HL-60 (cell line): Measurements from ENCODE around the gene CEP128.

Source experiments
- DNase-seq, 2 experiments: peaks; one replicate each; pipeline ENCODE4 v3.0.0-alpha.2; 2010 to 2020; ENCODE audit warnings: low read depth in 1 of 2, low spot score in 1 of 2
- H3K27ac ChIP-seq: fragments of 250-450 bp; sonication (Bioruptor Pico); replicated peaks from 2 replicates; pipeline ENCODE4 v1.5.1; 2020; ENCODE audit warnings: mild to moderate bottlenecking, moderate library complexity
- H3K27me3 ChIP-seq: fragments of 250-450 bp; sonication (Bioruptor Pico); 2 replicates; pipeline ENCODE4 v1.5.1; 2021; ENCODE audit warnings: mild to moderate bottlenecking, moderate library complexity; ENCODE audit not compliant: insufficient read depth, poor library complexity, severe bottlenecking
- H3K4me3 ChIP-seq: replicated peaks from 2 replicates; pipeline ENCODE4 v1.5.1; 2011; ENCODE audit warnings: mild to moderate bottlenecking, control low read depth, low read length; ENCODE audit not compliant: insufficient read depth
- GABPA ChIP-seq: IDR thresholded peaks from 2 replicates; pipeline ENCODE4 v1.6.1; 2012; ENCODE audit warnings: low read depth
- POLR2AphosphoS5 ChIP-seq: IDR thresholded peaks from 2 replicates; pipeline ENCODE4 v1.6.1; 2012; ENCODE audit warnings: low read depth
- SPI1 ChIP-seq: IDR thresholded peaks from 2 replicates; pipeline ENCODE4 v1.6.1; 2012; ENCODE audit warnings: low read depth, mild to moderate bottlenecking, borderline replicate concordance
- TF ChIP-seq, protein P1 (sequence below): IDR thresholded peaks from 2 replicates; pipeline ENCODE4 v1.6.1; 2012; ENCODE audit warnings: low read depth; ENCODE audit not compliant: insufficient replicate concordance
- TF ChIP-seq, protein P2 (sequence below): IDR thresholded peaks from one replicate; pipeline ENCODE4 v1.5.1; 2011; ENCODE audit warnings: low read length, control low read depth, inconsistent platforms; ENCODE audit not compliant: insufficient read depth

The CEP128 gene

DNA sequence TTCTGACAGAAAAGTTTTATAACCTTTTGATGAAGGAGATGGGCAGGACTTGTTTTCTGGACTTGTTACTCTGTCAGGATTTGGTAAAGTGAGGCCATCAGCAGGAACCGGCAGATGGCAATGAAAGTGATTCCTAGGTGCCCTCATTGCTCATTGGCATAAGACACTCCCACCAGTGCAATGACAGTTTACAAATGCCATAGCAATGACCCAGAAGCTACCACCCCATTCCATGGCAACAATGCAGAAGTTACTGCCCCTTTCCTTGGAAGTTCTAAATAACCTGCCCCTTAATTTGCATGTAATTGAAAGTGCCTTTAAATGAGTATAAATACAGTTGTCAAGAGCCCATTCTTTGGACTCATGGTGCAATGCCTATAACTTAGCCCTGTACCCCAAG lies 222.6 kb downstream of the CEP128 start:
- Histone ChIP-seq H3K27ac (no peak overlapping the region), H3K4me3 (no peak overlapping the region), H3K27me3 (no peaks in the 10 kb centered on the region)
- TF ChIP-seq, protein P1, sequence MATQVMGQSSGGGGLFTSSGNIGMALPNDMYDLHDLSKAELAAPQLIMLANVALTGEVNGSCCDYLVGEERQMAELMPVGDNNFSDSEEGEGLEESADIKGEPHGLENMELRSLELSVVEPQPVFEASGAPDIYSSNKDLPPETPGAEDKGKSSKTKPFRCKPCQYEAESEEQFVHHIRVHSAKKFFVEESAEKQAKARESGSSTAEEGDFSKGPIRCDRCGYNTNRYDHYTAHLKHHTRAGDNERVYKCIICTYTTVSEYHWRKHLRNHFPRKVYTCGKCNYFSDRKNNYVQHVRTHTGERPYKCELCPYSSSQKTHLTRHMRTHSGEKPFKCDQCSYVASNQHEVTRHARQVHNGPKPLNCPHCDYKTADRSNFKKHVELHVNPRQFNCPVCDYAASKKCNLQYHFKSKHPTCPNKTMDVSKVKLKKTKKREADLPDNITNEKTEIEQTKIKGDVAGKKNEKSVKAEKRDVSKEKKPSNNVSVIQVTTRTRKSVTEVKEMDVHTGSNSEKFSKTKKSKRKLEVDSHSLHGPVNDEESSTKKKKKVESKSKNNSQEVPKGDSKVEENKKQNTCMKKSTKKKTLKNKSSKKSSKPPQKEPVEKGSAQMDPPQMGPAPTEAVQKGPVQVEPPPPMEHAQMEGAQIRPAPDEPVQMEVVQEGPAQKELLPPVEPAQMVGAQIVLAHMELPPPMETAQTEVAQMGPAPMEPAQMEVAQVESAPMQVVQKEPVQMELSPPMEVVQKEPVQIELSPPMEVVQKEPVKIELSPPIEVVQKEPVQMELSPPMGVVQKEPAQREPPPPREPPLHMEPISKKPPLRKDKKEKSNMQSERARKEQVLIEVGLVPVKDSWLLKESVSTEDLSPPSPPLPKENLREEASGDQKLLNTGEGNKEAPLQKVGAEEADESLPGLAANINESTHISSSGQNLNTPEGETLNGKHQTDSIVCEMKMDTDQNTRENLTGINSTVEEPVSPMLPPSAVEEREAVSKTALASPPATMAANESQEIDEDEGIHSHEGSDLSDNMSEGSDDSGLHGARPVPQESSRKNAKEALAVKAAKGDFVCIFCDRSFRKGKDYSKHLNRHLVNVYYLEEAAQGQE, result no peak
- TF ChIP-seq, protein P2, sequence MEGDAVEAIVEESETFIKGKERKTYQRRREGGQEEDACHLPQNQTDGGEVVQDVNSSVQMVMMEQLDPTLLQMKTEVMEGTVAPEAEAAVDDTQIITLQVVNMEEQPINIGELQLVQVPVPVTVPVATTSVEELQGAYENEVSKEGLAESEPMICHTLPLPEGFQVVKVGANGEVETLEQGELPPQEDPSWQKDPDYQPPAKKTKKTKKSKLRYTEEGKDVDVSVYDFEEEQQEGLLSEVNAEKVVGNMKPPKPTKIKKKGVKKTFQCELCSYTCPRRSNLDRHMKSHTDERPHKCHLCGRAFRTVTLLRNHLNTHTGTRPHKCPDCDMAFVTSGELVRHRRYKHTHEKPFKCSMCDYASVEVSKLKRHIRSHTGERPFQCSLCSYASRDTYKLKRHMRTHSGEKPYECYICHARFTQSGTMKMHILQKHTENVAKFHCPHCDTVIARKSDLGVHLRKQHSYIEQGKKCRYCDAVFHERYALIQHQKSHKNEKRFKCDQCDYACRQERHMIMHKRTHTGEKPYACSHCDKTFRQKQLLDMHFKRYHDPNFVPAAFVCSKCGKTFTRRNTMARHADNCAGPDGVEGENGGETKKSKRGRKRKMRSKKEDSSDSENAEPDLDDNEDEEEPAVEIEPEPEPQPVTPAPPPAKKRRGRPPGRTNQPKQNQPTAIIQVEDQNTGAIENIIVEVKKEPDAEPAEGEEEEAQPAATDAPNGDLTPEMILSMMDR, result no peak
- TF ChIP-seq POLR2AphosphoS5 (no peak), SPI1 (no peak), GABPA (no peak)
- no peak for DNase-seq

DNA sequence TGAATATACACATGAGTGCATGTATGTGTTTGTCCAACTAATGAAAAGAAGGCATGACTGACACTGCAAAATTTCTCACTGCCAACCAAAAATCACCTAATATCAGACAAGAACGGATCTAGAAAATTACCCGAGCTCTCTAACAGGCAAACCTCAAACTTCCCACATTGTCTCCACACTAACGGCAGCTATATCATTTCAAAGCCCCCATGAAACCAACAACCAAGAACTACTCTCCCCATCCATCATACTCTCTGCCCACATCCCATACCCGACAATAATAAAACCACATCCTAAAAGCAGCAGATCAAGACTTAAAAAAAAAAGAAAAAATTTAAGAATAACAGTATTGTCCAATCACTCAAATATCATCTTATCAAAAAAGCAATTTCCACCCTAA lies 227.1 kb downstream of the CEP128 start:
- no peak for TF ChIP-seq GABPA
- no peak for TF ChIP-seq POLR2AphosphoS5
- TF ChIP-seq, protein P1, result no peak
- TF ChIP-seq, protein P2, result no peak
- no peak for TF ChIP-seq SPI1
- Histone ChIP-seq H3K27me3 (no peaks in the 10 kb centered on the region), H3K27ac (no peak overlapping the region), H3K4me3 (no peak overlapping the region)
- DNase-seq, result no peak

DNA sequence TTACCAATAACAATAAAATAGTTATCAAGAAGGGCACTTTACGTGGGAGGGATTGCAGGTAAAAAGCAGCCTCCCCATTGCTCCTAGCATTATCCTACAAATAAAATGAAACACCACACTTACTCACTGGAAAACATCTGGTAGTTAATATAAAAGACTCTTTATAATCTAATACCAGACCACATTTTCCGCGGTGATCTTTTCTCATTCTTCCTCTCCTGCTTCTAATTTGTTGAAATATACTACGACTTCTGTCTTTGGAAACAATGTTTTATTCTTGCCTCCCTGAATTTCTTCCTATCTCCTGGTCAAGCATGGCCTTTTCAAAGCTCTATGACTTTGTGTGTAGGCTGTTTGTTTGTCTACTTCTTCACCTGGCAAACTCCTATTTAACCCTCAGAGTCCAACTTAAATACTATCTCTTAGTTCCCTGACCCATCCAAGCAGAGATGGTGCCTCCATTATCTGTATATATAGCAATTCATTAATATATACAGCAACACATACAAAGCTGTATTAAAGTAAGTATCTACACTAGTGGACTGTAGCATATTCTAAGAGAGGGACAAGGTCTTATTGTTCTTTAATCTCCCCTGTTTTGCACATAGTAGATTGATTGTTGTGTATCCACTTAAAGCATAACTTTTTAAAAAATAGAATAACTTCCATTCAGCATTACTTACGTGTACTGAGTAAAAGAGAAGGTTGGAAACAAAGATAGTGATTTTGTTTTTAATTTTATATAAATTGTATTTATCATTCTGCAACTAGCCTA lies 228.3 kb downstream of the CEP128 start:
- H3K27me3 ChIP-seq, result no peaks in the 10 kb centered on the region
- H3K27ac ChIP-seq, result no peak overlapping the region
- TF ChIP-seq, protein P1, result no peak
- TF ChIP-seq POLR2AphosphoS5 (no peak), SPI1 (no peak), GABPA (no peak)
- TF ChIP-seq, protein P2, result no peak
- DNase-seq, result no peak
- no peak overlapping the region for H3K4me3 ChIP-seq
